ENCODE measurements around the gene ANAPC10.

Gene ANAPC10

GRCh38 chr4:144948421-144948820, 149.6 kb downstream of the ANAPC10 start:
- in situ Hi-C loops (cut with MboI; ENCODE audit: low pct_unique_long_range_greater_than_20kb, low sequenced_read_pairs, unreplicated experiment): no loop called here
- no peak for TF ChIP-seq CTCF (IDR thresholded peaks at IDR 0.05; ENCODE audit: extremely low read depth, insufficient read depth, missing control alignments)

GRCh38 chr4:144948009-144948408, 150.0 kb downstream of the ANAPC10 start:
- no peak for DNase-seq (ENCODE audit: low spot score)
- no peak for TF ChIP-seq CTCF (IDR thresholded peaks at IDR 0.05; ENCODE audit: extremely low read depth, insufficient read depth, missing control alignments)
- in situ Hi-C loops (cut with MboI; ENCODE audit: low pct_unique_long_range_greater_than_20kb, low sequenced_read_pairs, unreplicated experiment): no loop called here

More at GRCh38 chr4:144948421-144948820, 149.6 kb downstream of the ANAPC10 start:
- DNase-seq (ENCODE audit: low spot score): no peak

Data from GM13977 (cell line).